ENCODE data around the gene BTBD17. TPM values are rescaled to one million over a fixed set of nuclear protein-coding genes. Genes with fewer than 3 reads are reported as not detected.

Gene BTBD17
- polyA plus RNA-seq, 1 of the 3 experiments (the other 2 are of a cell fraction): not detected

DNA sequence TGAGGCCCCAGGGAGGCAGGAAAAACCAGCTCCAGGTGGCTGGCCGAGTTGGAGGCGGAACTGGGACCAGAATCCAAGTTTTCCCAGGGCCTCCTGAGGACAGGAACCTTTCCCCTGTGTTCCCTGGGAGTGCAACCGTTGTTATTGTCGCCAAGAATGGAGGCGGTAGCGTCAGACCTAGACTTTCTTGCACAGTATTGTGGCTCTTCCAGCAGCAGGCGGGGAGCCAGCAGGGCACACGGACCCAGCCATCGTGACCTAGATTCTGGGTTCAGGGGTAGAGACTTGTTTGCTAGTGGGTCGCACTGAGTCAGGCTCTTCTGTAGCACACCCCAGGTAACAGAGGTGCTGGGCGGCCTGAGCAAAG lies 36.3 kb downstream of the BTBD17 start:
- no peak overlapping the region for H3K9ac ChIP-seq
- H3K9me3 ChIP-seq: no peaks in the 10 kb centered on the region
- no peaks in the 10 kb centered on the region for H3K36me3 ChIP-seq (replicated peaks in 1 of 2; ENCODE audit: control insufficient read depth in 1 of 2, insufficient read depth in 2 of 2, low read length in 1 of 2)
- H2AFZ ChIP-seq (ENCODE audit: low read depth): no peak overlapping the region
- no peak overlapping the region for H3K4me2 ChIP-seq
- H3K79me2 ChIP-seq (ENCODE audit: insufficient read depth): no peaks in the 10 kb centered on the region
- 62% methylated on average over 6 of the region's 11 CpGs for WGBS (ENCODE audit: low lambda C conversion rate)
- DNase-seq: no peak
- H3K4me1 ChIP-seq (ENCODE audit: control insufficient read depth in 1 of 2, insufficient read depth in 2 of 2, low read depth in 1 of 2, low read length in 1 of 2): peaks cover 0 to 3% of the 10 kb centered on the region in 2 experiments; a peak in 1 of 4 replicates
- TF ChIP-seq FOXJ3 (CRISPR knock-in tag; IDR thresholded peaks at IDR 0.05) (no peak), POLR2AphosphoS5 (IDR thresholded peaks at IDR 0.05; ENCODE audit: low read depth, low read length) (no peak), FOXM1 (IDR thresholded peaks at IDR 0.05; ENCODE audit: low read depth) (no peak), MEF2A (IDR thresholded peaks at IDR 0.05; ENCODE audit: borderline replicate concordance, low read depth) (no peak)
- TF ChIP-seq, protein P1, sequence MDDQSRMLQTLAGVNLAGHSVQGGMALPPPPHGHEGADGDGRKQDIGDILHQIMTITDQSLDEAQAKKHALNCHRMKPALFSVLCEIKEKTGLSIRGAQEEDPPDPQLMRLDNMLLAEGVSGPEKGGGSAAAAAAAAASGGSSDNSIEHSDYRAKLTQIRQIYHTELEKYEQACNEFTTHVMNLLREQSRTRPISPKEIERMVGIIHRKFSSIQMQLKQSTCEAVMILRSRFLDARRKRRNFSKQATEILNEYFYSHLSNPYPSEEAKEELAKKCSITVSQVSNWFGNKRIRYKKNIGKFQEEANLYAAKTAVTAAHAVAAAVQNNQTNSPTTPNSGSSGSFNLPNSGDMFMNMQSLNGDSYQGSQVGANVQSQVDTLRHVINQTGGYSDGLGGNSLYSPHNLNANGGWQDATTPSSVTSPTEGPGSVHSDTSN (IDR thresholded peaks at IDR 0.05): no peak
- CTCF ChIA-PET: interaction anchor here (0.7 kb wide), 1 partner anchor 275 kb away, joined by 3 read pairs; no protein-coding TSS in a partner anchor
- no peaks in the 10 kb centered on the region for H4K20me1 ChIP-seq (ENCODE audit: insufficient read depth)
- H3K9me2 ChIP-seq: no peaks in the 10 kb centered on the region
- no peaks in the 10 kb centered on the region for H3F3A ChIP-seq (replicated peaks; ENCODE audit: insufficient read depth)
- no peaks in the 10 kb centered on the region for H3K27me3 ChIP-seq (ENCODE audit: insufficient read depth)
- POLR2A ChIA-PET: no interaction called here
- H3K27ac ChIP-seq (ENCODE audit: low read depth in 2 of 2, low read length in 1 of 2): no peak overlapping the region
- H3K4me3 ChIP-seq (ENCODE audit: low read depth in 2 of 2, low read length in 1 of 2): no peak overlapping the region

DNA sequence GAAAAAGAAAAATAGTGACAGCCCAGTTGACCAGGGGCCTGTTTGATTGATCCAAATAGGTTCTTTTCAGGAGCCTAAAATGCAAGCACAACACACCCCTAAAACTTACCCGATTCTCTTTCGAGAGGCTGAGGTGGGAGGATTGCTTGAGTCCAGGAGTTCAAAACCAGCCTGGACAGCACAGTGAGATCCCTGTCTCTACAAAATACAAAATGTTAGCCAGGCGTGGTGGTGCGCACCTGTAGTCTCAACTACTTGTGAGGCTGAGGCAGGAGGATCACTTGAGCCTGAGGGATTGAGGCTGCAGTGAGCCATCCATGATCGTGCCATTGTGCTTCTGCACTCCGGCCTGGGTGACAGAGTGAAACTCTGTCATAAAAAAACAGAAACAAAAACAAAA lies 37.1 kb downstream of the BTBD17 start:
- no peak overlapping the region for H3K9ac ChIP-seq
- CTCF ChIA-PET: no interaction called here
- no peaks in the 10 kb centered on the region for H4K20me1 ChIP-seq (ENCODE audit: insufficient read depth)
- H2AFZ ChIP-seq (ENCODE audit: low read depth): no peak overlapping the region
- H3F3A ChIP-seq (replicated peaks; ENCODE audit: insufficient read depth): no peaks in the 10 kb centered on the region
- POLR2A ChIA-PET: no interaction called here
- no peaks in the 10 kb centered on the region for H3K36me3 ChIP-seq (replicated peaks in 1 of 2; ENCODE audit: control insufficient read depth in 1 of 2, insufficient read depth in 2 of 2, low read length in 1 of 2)
- H3K4me1 ChIP-seq (ENCODE audit: control insufficient read depth in 1 of 2, insufficient read depth in 2 of 2, low read depth in 1 of 2, low read length in 1 of 2): peaks cover 0 to 3% of the 10 kb centered on the region in 2 experiments; a peak in 1 of 4 replicates
- H3K9me3 ChIP-seq: no peaks in the 10 kb centered on the region; the same call in 1 of the 2 replicates
- H3K27ac ChIP-seq (ENCODE audit: low read depth in 2 of 2, low read length in 1 of 2): no peak overlapping the region
- WGBS (ENCODE audit: low lambda C conversion rate): 39% methylated on average over 6 of the region's 6 CpGs
- no peaks in the 10 kb centered on the region for H3K79me2 ChIP-seq (ENCODE audit: insufficient read depth)
- no peak for DNase-seq
- no peaks in the 10 kb centered on the region for H3K27me3 ChIP-seq (ENCODE audit: insufficient read depth)
- no peak overlapping the region for H3K4me3 ChIP-seq (ENCODE audit: low read depth in 2 of 2, low read length in 1 of 2)
- H3K4me2 ChIP-seq: no peak overlapping the region
- no peaks in the 10 kb centered on the region for H3K9me2 ChIP-seq
- TF ChIP-seq SIN3A (IDR thresholded peaks at IDR 0.05; ENCODE audit: borderline replicate concordance, low read depth, low read length) (no peak), RFX5 (IDR thresholded peaks at IDR 0.05; ENCODE audit: low read length) (no peak), FOXM1 (IDR thresholded peaks at IDR 0.05; ENCODE audit: low read depth) (no peak), MXI1 (IDR thresholded peaks at IDR 0.05; ENCODE audit: low read depth, low read length) (no peak), NRF1 (IDR thresholded peaks at IDR 0.05; ENCODE audit: low read depth, low read length) (no peak), CHD2 (IDR thresholded peaks at IDR 0.05; ENCODE audit: low read length, partially characterized antibody) (no peak), ELF1 (IDR thresholded peaks at IDR 0.05) (no peak), GABPA (IDR thresholded peaks at IDR 0.05; ENCODE audit: low read depth) (no peak)
- TF ChIP-seq, protein P2, sequence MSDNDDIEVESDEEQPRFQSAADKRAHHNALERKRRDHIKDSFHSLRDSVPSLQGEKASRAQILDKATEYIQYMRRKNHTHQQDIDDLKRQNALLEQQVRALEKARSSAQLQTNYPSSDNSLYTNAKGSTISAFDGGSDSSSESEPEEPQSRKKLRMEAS (IDR thresholded peaks at IDR 0.05; ENCODE audit: low read depth): no peak
- TF ChIP-seq, protein P1 (IDR thresholded peaks at IDR 0.05): no peak
- TF ChIP-seq, protein P3, sequence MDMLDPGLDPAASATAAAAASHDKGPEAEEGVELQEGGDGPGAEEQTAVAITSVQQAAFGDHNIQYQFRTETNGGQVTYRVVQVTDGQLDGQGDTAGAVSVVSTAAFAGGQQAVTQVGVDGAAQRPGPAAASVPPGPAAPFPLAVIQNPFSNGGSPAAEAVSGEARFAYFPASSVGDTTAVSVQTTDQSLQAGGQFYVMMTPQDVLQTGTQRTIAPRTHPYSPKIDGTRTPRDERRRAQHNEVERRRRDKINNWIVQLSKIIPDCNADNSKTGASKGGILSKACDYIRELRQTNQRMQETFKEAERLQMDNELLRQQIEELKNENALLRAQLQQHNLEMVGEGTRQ (IDR thresholded peaks at IDR 0.05; ENCODE audit: borderline replicate concordance, low read depth, low read length): no peak
- TF ChIP-seq, protein P4, sequence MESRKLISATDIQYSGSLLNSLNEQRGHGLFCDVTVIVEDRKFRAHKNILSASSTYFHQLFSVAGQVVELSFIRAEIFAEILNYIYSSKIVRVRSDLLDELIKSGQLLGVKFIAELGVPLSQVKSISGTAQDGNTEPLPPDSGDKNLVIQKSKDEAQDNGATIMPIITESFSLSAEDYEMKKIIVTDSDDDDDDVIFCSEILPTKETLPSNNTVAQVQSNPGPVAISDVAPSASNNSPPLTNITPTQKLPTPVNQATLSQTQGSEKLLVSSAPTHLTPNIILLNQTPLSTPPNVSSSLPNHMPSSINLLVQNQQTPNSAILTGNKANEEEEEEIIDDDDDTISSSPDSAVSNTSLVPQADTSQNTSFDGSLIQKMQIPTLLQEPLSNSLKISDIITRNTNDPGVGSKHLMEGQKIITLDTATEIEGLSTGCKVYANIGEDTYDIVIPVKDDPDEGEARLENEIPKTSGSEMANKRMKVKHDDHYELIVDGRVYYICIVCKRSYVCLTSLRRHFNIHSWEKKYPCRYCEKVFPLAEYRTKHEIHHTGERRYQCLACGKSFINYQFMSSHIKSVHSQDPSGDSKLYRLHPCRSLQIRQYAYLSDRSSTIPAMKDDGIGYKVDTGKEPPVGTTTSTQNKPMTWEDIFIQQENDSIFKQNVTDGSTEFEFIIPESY (IDR thresholded peaks at IDR 0.05; ENCODE audit: borderline replicate concordance, low read depth): no peak
